Breast epithelium (tissue), 3 donors: ENCODE data around the gene NAA11.

Experiments used
- CTCF ChIP-seq, 3 donors: fragments of 450-650 bp; IDR thresholded peaks; one replicate each; pipeline ENCODE4 v1.5.1; 2016 to 2017; ENCODE audit warnings: antibody characterized with exemption in 3 of 3, mild to moderate bottlenecking in 3 of 3, moderate library complexity in 3 of 3
- POLR2AphosphoS5 ChIP-seq, 3 donors: sonication (generic); formaldehyde crosslinking; IDR thresholded peaks; one replicate each; pipeline ENCODE4 v1.6.1; 2017; ENCODE audit warnings: antibody characterized with exemption in 3 of 3

- TF ChIP-seq CTCF (IDR thresholded peaks at IDR 0.05) (no peak), POLR2AphosphoS5 (IDR thresholded peaks at IDR 0.05) (no peak)
These were observed 41.2 kb upstream of the NAA11 start for GRCh38 chr4:79367096-79367495.
